ENCODE measurements around the gene RAI14.

DNA sequence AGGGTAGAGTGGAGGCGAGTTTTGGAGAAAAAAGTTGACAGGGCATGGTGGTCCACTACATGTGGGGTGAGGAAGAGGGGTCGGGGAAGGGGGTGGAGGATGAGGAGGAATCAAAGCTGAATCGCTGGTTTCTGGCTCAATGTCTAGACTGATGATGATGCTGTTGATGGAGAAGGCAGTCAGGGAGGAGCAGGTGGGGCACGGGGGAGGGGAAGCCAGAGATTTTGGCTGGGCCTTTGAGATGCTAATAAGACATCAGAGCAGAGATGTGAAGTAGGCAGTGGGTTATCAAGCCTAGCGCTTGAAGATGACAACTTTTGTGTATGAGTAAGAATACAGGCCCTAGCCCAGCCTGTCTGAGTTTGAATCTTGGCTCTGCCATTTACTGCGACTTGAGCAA, 150.4 kb downstream of the RAI14 start:
- no peak for TF ChIP-seq CTCF (conservative IDR thresholded peaks at IDR 0.05)
- TF ChIP-seq ZFX (IDR thresholded peaks at IDR 0.05), result no peak

Data from C4-2B (cell line).